OCI-LY7 (cell line): ENCODE measurements around the gene UPK3A. TPM values are rescaled to one million over a fixed set of nuclear protein-coding genes. Genes with fewer than 3 reads are reported as not detected.

Experiments
- BruUV-seq: library from RNA; stranded (reverse); fragments of 400-500 nt; replicated peaks from 2 replicates; lab custom pipeline; 2021; lab: Mats Ljungman, UMichigan
- CTCF ChIA-PET: fragments of 300-600 bp; sonication (Branson Sonifier 250); formaldehyde crosslinking; loops from one replicate; lab custom pipeline; 2022; ENCODE audit warnings: antibody characterized with exemption; ENCODE audit not compliant: unreplicated experiment; lab: Charles Lee
- POLR2A ChIA-PET: fragments of 300-600 bp; sonication (Branson Sonifier 250); formaldehyde crosslinking; loops from one replicate; lab custom pipeline; 2022; ENCODE audit warnings: antibody characterized with exemption; lab: Charles Lee
- DNase-seq: peaks from one replicate; pipeline ENCODE4 v3.0.0-alpha.2; 2015; ENCODE audit warnings: low spot score
- H2AFZ ChIP-seq: fragments of 200-600 bp; sonication (generic), shearing (Covaris generic); 2 replicates; pipeline ENCODE4 v1.6.1; 2014; ENCODE audit warnings: mild to moderate bottlenecking, antibody characterized with exemption, low read length, moderate library complexity
- H3K27ac ChIP-seq: fragments of 200-600 bp; sonication (generic); 2 replicates; pipeline ENCODE4 v1.5.1; 2014; ENCODE audit warnings: mixed run types, low read depth, mild to moderate bottlenecking, moderate library complexity, low read length, inconsistent platforms; ENCODE audit not compliant: poor library complexity, severe bottlenecking
- H3K36me3 ChIP-seq: fragments of 200-600 bp; sonication (generic); 2 replicates; pipeline ENCODE4 v1.6.1; 2014; ENCODE audit warnings: mild to moderate bottlenecking, antibody characterized with exemption, low read length, moderate library complexity, mixed read lengths; ENCODE audit not compliant: insufficient read depth
- H3K4me1 ChIP-seq: fragments of 200-600 bp; sonication (generic); 2 replicates; pipeline ENCODE4 v1.5.1; 2014; ENCODE audit warnings: mild to moderate bottlenecking, low read length; ENCODE audit not compliant: insufficient read depth, poor library complexity, severe bottlenecking
- H3K4me2 ChIP-seq: fragments of 200-600 bp; sonication (generic); 2 replicates; pipeline ENCODE4 v1.6.1; 2014; ENCODE audit warnings: mild to moderate bottlenecking, low read length
- H3K4me3 ChIP-seq: fragments of 200-600 bp; sonication (generic); 2 replicates; pipeline ENCODE4 v1.5.1; 2014; ENCODE audit warnings: mild to moderate bottlenecking, low read depth, low read length; ENCODE audit not compliant: poor library complexity, severe bottlenecking
- H3K79me2 ChIP-seq: fragments of 200-600 bp; sonication (generic); 2 replicates; pipeline ENCODE4 v1.6.1; 2016; ENCODE audit warnings: low read depth, mild to moderate bottlenecking, low read length, moderate library complexity, mixed read lengths; ENCODE audit not compliant: insufficient read depth
- H3K9me2 ChIP-seq: fragments of 200-600 bp; sonication (generic); 2 replicates; pipeline ENCODE4 v1.6.1; 2016; ENCODE audit warnings: mild to moderate bottlenecking, low read length, mixed read lengths; ENCODE audit not compliant: insufficient read depth
- H3K9me3 ChIP-seq: fragments of 200-600 bp; sonication (generic); 2 replicates; pipeline ENCODE4 v1.6.1; 2014; ENCODE audit warnings: mild to moderate bottlenecking, mixed run types, low read length, mixed read lengths
- H4K20me1 ChIP-seq: fragments of 200-600 bp; sonication (generic); 2 replicates; pipeline ENCODE4 v1.6.1; 2014; ENCODE audit warnings: mild to moderate bottlenecking, antibody characterized with exemption, low read length, moderate library complexity, mixed read lengths; ENCODE audit not compliant: insufficient read depth
- CTCF ChIP-seq: fragments of 200-600 bp; sonication (generic); conservative IDR thresholded peaks from 2 replicates; pipeline ENCODE4 v1.5.1; 2014; ENCODE audit warnings: mild to moderate bottlenecking, antibody characterized with exemption, low read length, moderate library complexity, mixed read lengths
- EZH2phosphoT487 ChIP-seq: fragments of 200-600 bp; sonication (generic); IDR thresholded peaks from 2 replicates; pipeline ENCODE4 v1.6.1; 2018; ENCODE audit warnings: low read depth, borderline replicate concordance, mild to moderate bottlenecking, mixed run types, antibody characterized with exemption, low read length, moderate library complexity, mixed read lengths
- intact Hi-C: fragments of 100-400 bp; cut with micrococcal nuclease; formaldehyde crosslinking; loops from one replicate; pipeline ENCODE4 v1.10.0; 2022; ENCODE audit not compliant: unreplicated experiment
- total RNA-seq, 2 experiments: library from RNA; depleted of rRNA in 1 of 2; stranded (reverse); fragments of >200 nt in 1 of 2; shearing (Covaris generic) in 1 of 2; gene quantifications; 2 replicates each; pipeline ENCODE4 v1.2.3, GENCODE V29; 2014 to 2022

Gene UPK3A
- total RNA-seq, 2 experiments from 2014 or later, result not detected

- Histone ChIP-seq H3K9me3 (no peaks in the 10 kb centered on the region), H3K4me3 (no peak overlapping the region), H3K27ac (no peak overlapping the region), H4K20me1 (no peaks in the 10 kb centered on the region), H3K79me2 (no peaks in the 10 kb centered on the region), H3K9me2 (no peaks in the 10 kb centered on the region), H3K4me1 (no peaks in the 10 kb centered on the region), H2AFZ (no peak overlapping the region), H3K36me3 (peaks cover 55% of the 10 kb centered on the region; the same call in 1 of the 2 replicates), H3K4me2 (no peak overlapping the region)
- TF ChIP-seq EZH2phosphoT487 (no peak), CTCF (no peak)
- POLR2A ChIA-PET, result no interaction called here
- DNase-seq, result no peak
- no TSS peak for BruUV-seq
- intact Hi-C loops, result no loop called here
- CTCF ChIA-PET, result no interaction called here
These were observed 49.3 kb downstream of the UPK3A start for GRCh38 chr22:45334068-45334467.

- Histone ChIP-seq H3K4me1 (no peaks in the 10 kb centered on the region), H3K9me2 (no peaks in the 10 kb centered on the region), H3K9me3 (no peaks in the 10 kb centered on the region), H3K79me2 (no peaks in the 10 kb centered on the region), H4K20me1 (no peaks in the 10 kb centered on the region), H3K36me3 (peaks cover 52% of the 10 kb centered on the region; the same call in 1 of the 2 replicates), H3K27ac (no peak overlapping the region), H3K4me2 (no peak overlapping the region), H2AFZ (no peak overlapping the region), H3K4me3 (no peak overlapping the region)
- CTCF ChIA-PET, result no interaction called here
- TSS peak; percentile 19 for BruUV-seq
- POLR2A ChIA-PET, result no interaction called here
- intact Hi-C loops, result no loop called here
- DNase-seq, result no peak
- no peak for TF ChIP-seq EZH2phosphoT487
- TF ChIP-seq CTCF, result no peak
These were observed 49.8 kb downstream of the UPK3A start for GRCh38 chr22:45334528-45334927.

- Histone ChIP-seq H3K36me3 (peaks cover 54% of the 10 kb centered on the region; the same call in 1 of the 2 replicates), H3K4me2 (no peak overlapping the region), H3K9me3 (no peaks in the 10 kb centered on the region), H3K4me1 (no peaks in the 10 kb centered on the region), H4K20me1 (no peaks in the 10 kb centered on the region), H3K4me3 (no peak overlapping the region), H3K79me2 (no peaks in the 10 kb centered on the region), H3K9me2 (no peaks in the 10 kb centered on the region), H3K27ac (no peak overlapping the region), H2AFZ (no peak overlapping the region)
- CTCF ChIA-PET, result no interaction called here
- TF ChIP-seq CTCF, result no peak
- no peak for TF ChIP-seq EZH2phosphoT487
- intact Hi-C loops, result no loop called here
- BruUV-seq, result no TSS peak
- POLR2A ChIA-PET, result interaction anchor here (0.6 kb wide), 1 partner anchor 80 kb away, joined by 3 read pairs; no protein-coding TSS in a partner anchor
- DNase-seq, result no peak
These were observed 50.5 kb downstream of the UPK3A start for GRCh38 chr22:45335021-45335818.
